ENCODE results near the gene AP4E1. TPM values are rescaled to one million over a fixed set of nuclear protein-coding genes. Genes with fewer than 3 reads are reported as not detected.

Gene AP4E1
- total and polyA plus RNA-seq, 2 of the 8 experiments (the other 6 are each of a cell fraction or from before 2014, with no cell fraction given) = 1.4 to 10.9 TPM

- TF ChIP-seq SP1 (IDR thresholded peaks at IDR 0.05; ENCODE audit: low read depth, low read length) = no peak
- TF ChIP-seq, protein P1, sequence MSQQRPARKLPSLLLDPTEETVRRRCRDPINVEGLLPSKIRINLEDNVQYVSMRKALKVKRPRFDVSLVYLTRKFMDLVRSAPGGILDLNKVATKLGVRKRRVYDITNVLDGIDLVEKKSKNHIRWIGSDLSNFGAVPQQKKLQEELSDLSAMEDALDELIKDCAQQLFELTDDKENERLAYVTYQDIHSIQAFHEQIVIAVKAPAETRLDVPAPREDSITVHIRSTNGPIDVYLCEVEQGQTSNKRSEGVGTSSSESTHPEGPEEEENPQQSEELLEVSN (IDR thresholded peaks at IDR 0.05) = no peak
- TF ChIP-seq ZNF274 (IDR thresholded peaks at IDR 0.05; ENCODE audit: borderline replicate concordance, extremely low read depth, low read length) = no peak
- peak; percentile 68 for TF ChIP-seq TAF1 (IDR thresholded peaks at IDR 0.05; ENCODE audit: low read depth, low read length)
- TF ChIP-seq PHF8 (conservative IDR thresholded peaks at IDR 0.05; ENCODE audit: low read depth, low read length) = peak; percentile 64
- TF ChIP-seq JUN (IDR thresholded peaks at IDR 0.05; ENCODE audit: low read depth, low read length) = no peak
- TF ChIP-seq TBP (IDR thresholded peaks at IDR 0.05; ENCODE audit: low read depth, low read length) = peak; percentile 71; the same call in 1 of the 2 replicates
- TF ChIP-seq BCL11A (IDR thresholded peaks at IDR 0.05; ENCODE audit: low read depth in 2 of 2, low read length in 2 of 2) = no peak
These were observed at the start of gene AP4E1 (continued) for GRCh38 chr15:50908209-50909009.
